HEK293 (cell line): ENCODE data around the gene ERCC1.
A peak's percentile ranks its signal among the peaks of the same experiment; 100 is the strongest.

Experiments
- ATF2 ChIP-seq: fragments of 450-650 bp; formaldehyde crosslinking; IDR thresholded peaks from 2 replicates; pipeline ENCODE4 v1.5.1; 2016; ENCODE audit warnings: missing biosample characterization, missing genetic modification characterization, low read depth
- HOXA7 ChIP-seq: sonication (generic); formaldehyde crosslinking; IDR thresholded peaks from 2 replicates; pipeline ENCODE4 v1.8.1; 2022; ENCODE audit warnings: missing genetic modification reagents, borderline replicate concordance
- HOXC10 ChIP-seq: sonication (generic); formaldehyde crosslinking; IDR thresholded peaks from 2 replicates; pipeline ENCODE4 v1.8.1; 2023; ENCODE audit warnings: mild to moderate bottlenecking, missing genetic modification reagents
- KLF1 ChIP-seq: fragments of 450-650 bp; formaldehyde crosslinking; IDR thresholded peaks from 2 replicates; pipeline ENCODE4 v1.5.1; 2016; ENCODE audit warnings: missing biosample characterization, missing genetic modification characterization
- KLF10 ChIP-seq: fragments of 450-650 bp; IDR thresholded peaks from 2 replicates; pipeline ENCODE4 v1.5.1; 2018; ENCODE audit warnings: missing biosample characterization, mild to moderate bottlenecking, missing genetic modification characterization
- KLF8 ChIP-seq: fragments of 450-650 bp; formaldehyde crosslinking; IDR thresholded peaks from 2 replicates; pipeline ENCODE4 v1.5.1; 2016; ENCODE audit warnings: missing biosample characterization, missing genetic modification characterization
- KLF9 ChIP-seq: fragments of 450-650 bp; formaldehyde crosslinking; IDR thresholded peaks from 2 replicates; pipeline ENCODE4 v1.5.1; 2016; ENCODE audit warnings: missing biosample characterization, missing genetic modification characterization, low read depth
- PATZ1 ChIP-seq: fragments of 450-650 bp; formaldehyde crosslinking; IDR thresholded peaks from 2 replicates; pipeline ENCODE4 v1.5.1; 2016; ENCODE audit warnings: missing biosample characterization, missing genetic modification characterization
- PRDM10 ChIP-seq: fragments of 450-650 bp; formaldehyde crosslinking; IDR thresholded peaks from 2 replicates; pipeline ENCODE4 v1.5.1; 2016; ENCODE audit warnings: missing biosample characterization, missing genetic modification characterization
- SP3 ChIP-seq: fragments of 450-650 bp; formaldehyde crosslinking; IDR thresholded peaks from 2 replicates; pipeline ENCODE4 v1.5.1; 2016; ENCODE audit warnings: missing biosample characterization, missing genetic modification characterization
- ZBTB1 ChIP-seq: fragments of 450-650 bp; formaldehyde crosslinking; IDR thresholded peaks from 2 replicates; pipeline ENCODE4 v1.5.1; 2016; ENCODE audit warnings: missing biosample characterization, missing genetic modification characterization
- ZBTB26 ChIP-seq: fragments of 450-650 bp; formaldehyde crosslinking; optimal IDR thresholded peaks from 2 replicates; pipeline ENCODE3; 2016; ENCODE audit warnings: missing biosample characterization, mild to moderate bottlenecking, missing genetic modification characterization
- ZBTB48 ChIP-seq: fragments of 450-650 bp; formaldehyde crosslinking; IDR thresholded peaks from 2 replicates; pipeline ENCODE4 v1.5.1; 2016; ENCODE audit warnings: missing biosample characterization, missing genetic modification characterization
- ZBTB8A ChIP-seq: fragments of 450-650 bp; formaldehyde crosslinking; IDR thresholded peaks from 2 replicates; pipeline ENCODE4 v1.5.1; 2016; ENCODE audit warnings: missing biosample characterization, missing genetic modification characterization
- ZFHX2 ChIP-seq: fragments of 450-650 bp; formaldehyde crosslinking; conservative IDR thresholded peaks from 2 replicates; pipeline ENCODE4 v1.5.1; 2016; ENCODE audit warnings: missing biosample characterization, missing genetic modification characterization
- ZFP3 ChIP-seq: fragments of 450-650 bp; formaldehyde crosslinking; IDR thresholded peaks from 2 replicates; pipeline ENCODE4 v1.5.1; 2016; ENCODE audit warnings: low read depth, missing biosample characterization, missing genetic modification characterization
- ZNF121 ChIP-seq: fragments of 450-650 bp; formaldehyde crosslinking; IDR thresholded peaks from 2 replicates; pipeline ENCODE4 v1.5.1; 2016; ENCODE audit warnings: missing biosample characterization, missing genetic modification characterization
- ZNF133 ChIP-seq: fragments of 450-650 bp; formaldehyde crosslinking; IDR thresholded peaks from 2 replicates; pipeline ENCODE4 v1.5.1; 2016; ENCODE audit warnings: missing biosample characterization, missing genetic modification characterization
- ZNF184 ChIP-seq: fragments of 450-650 bp; IDR thresholded peaks from 2 replicates; pipeline ENCODE4 v1.5.1; 2018; ENCODE audit warnings: missing biosample characterization, mild to moderate bottlenecking, missing genetic modification characterization
- ZNF19 ChIP-seq: fragments of 450-650 bp; formaldehyde crosslinking; IDR thresholded peaks from 2 replicates; pipeline ENCODE4; 2016; ENCODE audit warnings: missing biosample characterization, missing genetic modification characterization, low read depth
- ZNF354C ChIP-seq: fragments of 450-650 bp; formaldehyde crosslinking; IDR thresholded peaks from 2 replicates; pipeline ENCODE4 v1.5.1; 2016; ENCODE audit warnings: missing biosample characterization, missing genetic modification characterization, low read depth, borderline replicate concordance
- ZNF37A ChIP-seq: fragments of 450-650 bp; IDR thresholded peaks from 2 replicates; pipeline ENCODE4 v1.5.1; 2018; ENCODE audit warnings: missing biosample characterization, missing genetic modification characterization
- ZNF416 ChIP-seq: fragments of 450-650 bp; formaldehyde crosslinking; IDR thresholded peaks from 2 replicates; pipeline ENCODE4 v1.5.1; 2016; ENCODE audit warnings: missing biosample characterization, missing genetic modification characterization
- ZNF488 ChIP-seq: fragments of 450-650 bp; formaldehyde crosslinking; IDR thresholded peaks from 2 replicates; pipeline ENCODE4 v1.5.1; 2016; ENCODE audit warnings: missing biosample characterization, missing genetic modification characterization
- ZNF561 ChIP-seq: fragments of 450-650 bp; IDR thresholded peaks from 2 replicates; pipeline ENCODE4 v1.5.1; 2018; ENCODE audit warnings: missing biosample characterization, missing genetic modification characterization, borderline replicate concordance
- ZNF600 ChIP-seq: fragments of 450-650 bp; formaldehyde crosslinking; IDR thresholded peaks from 2 replicates; pipeline ENCODE4 v1.5.1; 2016; ENCODE audit warnings: missing biosample characterization, missing genetic modification characterization
- ZNF629 ChIP-seq: fragments of 450-650 bp; formaldehyde crosslinking; IDR thresholded peaks from 2 replicates; pipeline ENCODE4 v1.5.1; 2017; ENCODE audit warnings: missing biosample characterization, missing genetic modification characterization
- ZNF670 ChIP-seq: fragments of 450-650 bp; formaldehyde crosslinking; IDR thresholded peaks from 2 replicates; pipeline ENCODE4 v1.5.1; 2016; ENCODE audit warnings: missing biosample characterization, missing genetic modification characterization, low read depth
- ZNF692 ChIP-seq: fragments of 450-650 bp; formaldehyde crosslinking; IDR thresholded peaks from 2 replicates; pipeline ENCODE4 v1.5.1; 2016; ENCODE audit warnings: missing biosample characterization, missing genetic modification characterization
- ZNF785 ChIP-seq: fragments of 450-650 bp; formaldehyde crosslinking; IDR thresholded peaks from 2 replicates; pipeline ENCODE4 v1.5.1; 2016; ENCODE audit warnings: missing biosample characterization, missing genetic modification characterization
- ZSCAN23 ChIP-seq: fragments of 450-650 bp; formaldehyde crosslinking; IDR thresholded peaks from 2 replicates; pipeline ENCODE4 v1.5.1; 2016; ENCODE audit warnings: missing biosample characterization, missing genetic modification characterization

ERCC1 gene

GRCh38 chr19:45467456-45468158 lies 43.9 kb upstream of the ERCC1 start, which contains the start of gene FOSB (continued):
- TF ChIP-seq ZBTB8A (tag by site-specific recombination) (no peak), HOXA7 (CRISPR knock-in tag) (no peak), KLF8 (tag by site-specific recombination) (peak; percentile 77), ZNF184 (tag by site-specific recombination) (no peak), ZNF37A (tag by site-specific recombination) (no peak), SP3 (peak; percentile 84), ZFHX2 (tag by site-specific recombination) (peak; percentile 18), ZNF121 (tag by site-specific recombination) (no peak), ZNF785 (tag by site-specific recombination) (no peak), ZNF629 (tag by site-specific recombination) (peak; percentile 98), PATZ1 (tag by site-specific recombination) (peak; percentile 61), KLF10 (peak; percentile 99), KLF1 (tag by site-specific recombination) (peak; percentile 38; the same call in 1 of the 2 replicates), ZSCAN23 (tag by site-specific recombination) (no peak), ZNF19 (tag by site-specific recombination) (no peak), ZNF133 (tag by site-specific recombination) (no peak), ZFP3 (tag by site-specific recombination) (no peak), ZBTB1 (tag by site-specific recombination) (no peak), ZNF416 (tag by site-specific recombination) (no peak), ZNF600 (tag by site-specific recombination) (no peak), ZNF692 (tag by site-specific recombination) (0 out of 2 replicates have a peak, but pooled peaks have one; percentile 11), ZNF354C (no peak), ZBTB26 (tag by site-specific recombination) (peak; percentile 75), KLF9 (tag by site-specific recombination) (peak; percentile 98), HOXC10 (CRISPR knock-in tag) (no peak), ZNF488 (tag by site-specific recombination) (no peak), ZNF561 (tag by site-specific recombination) (peak; percentile 25; the same call in 1 of the 2 replicates), ATF2 (tag by site-specific recombination) (peak; percentile 98), ZBTB48 (tag by site-specific recombination) (peak; percentile 76; the same call in 1 of the 2 replicates), PRDM10 (tag by site-specific recombination) (0 out of 2 replicates have a peak, but pooled peaks have one; percentile 19), ZNF670 (tag by site-specific recombination) (no peak)
